Measurements from ENCODE around the gene ADGRD1.

DNA sequence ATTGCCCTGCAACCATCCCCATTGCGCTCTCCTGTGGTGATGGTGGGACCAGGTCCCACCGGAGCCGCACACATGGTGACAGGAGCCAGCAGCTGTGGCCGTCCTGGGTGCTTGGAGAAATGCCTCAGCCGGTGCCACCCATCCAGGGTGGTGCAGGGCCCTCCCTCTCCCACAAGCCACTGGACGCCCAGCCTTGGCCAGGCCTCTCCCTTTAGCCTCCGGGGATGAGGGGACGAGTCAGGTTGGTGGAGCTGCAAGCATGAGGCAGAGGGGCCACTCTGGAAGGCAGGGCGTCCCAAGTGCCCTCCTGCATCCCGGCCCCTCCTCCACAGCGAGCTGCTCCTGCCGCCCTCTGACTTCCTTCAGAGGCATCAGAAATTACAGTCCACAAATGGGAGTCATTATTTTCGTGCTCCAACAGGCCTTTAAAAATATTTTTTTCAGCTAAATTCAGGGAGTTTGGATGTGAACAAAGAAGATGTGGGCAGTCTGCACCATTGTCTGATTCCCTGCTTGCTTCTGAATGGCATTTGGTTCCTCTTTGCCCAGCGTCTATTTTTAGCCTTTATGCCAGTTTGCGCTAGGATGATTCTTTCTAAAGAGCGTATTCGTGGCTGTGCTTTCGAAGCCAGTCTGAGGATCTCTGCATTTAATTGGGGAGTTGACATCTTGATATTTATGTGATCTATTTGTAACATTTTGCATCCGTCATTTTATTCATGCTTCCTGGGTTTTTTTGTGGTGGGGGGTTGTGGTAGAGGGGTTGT, 189.4 kb downstream of the ADGRD1 start:
- TF ChIP-seq, protein P1, sequence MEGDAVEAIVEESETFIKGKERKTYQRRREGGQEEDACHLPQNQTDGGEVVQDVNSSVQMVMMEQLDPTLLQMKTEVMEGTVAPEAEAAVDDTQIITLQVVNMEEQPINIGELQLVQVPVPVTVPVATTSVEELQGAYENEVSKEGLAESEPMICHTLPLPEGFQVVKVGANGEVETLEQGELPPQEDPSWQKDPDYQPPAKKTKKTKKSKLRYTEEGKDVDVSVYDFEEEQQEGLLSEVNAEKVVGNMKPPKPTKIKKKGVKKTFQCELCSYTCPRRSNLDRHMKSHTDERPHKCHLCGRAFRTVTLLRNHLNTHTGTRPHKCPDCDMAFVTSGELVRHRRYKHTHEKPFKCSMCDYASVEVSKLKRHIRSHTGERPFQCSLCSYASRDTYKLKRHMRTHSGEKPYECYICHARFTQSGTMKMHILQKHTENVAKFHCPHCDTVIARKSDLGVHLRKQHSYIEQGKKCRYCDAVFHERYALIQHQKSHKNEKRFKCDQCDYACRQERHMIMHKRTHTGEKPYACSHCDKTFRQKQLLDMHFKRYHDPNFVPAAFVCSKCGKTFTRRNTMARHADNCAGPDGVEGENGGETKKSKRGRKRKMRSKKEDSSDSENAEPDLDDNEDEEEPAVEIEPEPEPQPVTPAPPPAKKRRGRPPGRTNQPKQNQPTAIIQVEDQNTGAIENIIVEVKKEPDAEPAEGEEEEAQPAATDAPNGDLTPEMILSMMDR (IDR thresholded peaks at IDR 0.05; ENCODE audit: borderline replicate concordance, extremely low read depth, low read length, poor library complexity, severe bottlenecking) = no peak
- no peak for TF ChIP-seq EZH2 (IDR thresholded peaks at IDR 0.05; ENCODE audit: borderline replicate concordance, low read depth, low read length, severe bottlenecking)

All from DND-41 (cell line).